IPS DF 4.7 (cell line): ENCODE data around the gene MEIKIN.

Experiments
- DNase-seq: peaks from one replicate; pipeline ENCODE4 v3.0.0-alpha.2; 2013; ENCODE audit warnings: low spot score; ENCODE audit errors: extremely low read depth

MEIKIN gene

GRCh38 chr5:131974016-131974415 is 28.6 kb upstream of the MEIKIN start:
- no peak for DNase-seq

- DNase-seq: no peak
Measured at GRCh38 chr5:131973089-131973712, 27.7 kb upstream of the MEIKIN start.

GRCh38 chr5:131968396-131968954 is 23.0 kb upstream of the MEIKIN start:
- no peak for DNase-seq

- no peak for DNase-seq
Measured at GRCh38 chr5:131966551-131966950, 21.1 kb upstream of the MEIKIN start.

GRCh38 chr5:131965826-131966415 is 20.5 kb upstream of the MEIKIN start:
- DNase-seq: no peak

GRCh38 chr5:131959906-131960305 is 14.4 kb upstream of the MEIKIN start:
- DNase-seq: no peak

- DNase-seq: no peak
Measured at GRCh38 chr5:131959136-131959535, 13.7 kb upstream of the MEIKIN start.

GRCh38 chr5:131957721-131958441 is 12.4 kb upstream of the MEIKIN start:
- DNase-seq: no peak

GRCh38 chr5:131953969-131954368 is 8.5 kb upstream of the MEIKIN start:
- no peak for DNase-seq

- no peak for DNase-seq
Measured at GRCh38 chr5:131952301-131952857, 6.9 kb upstream of the MEIKIN start.

GRCh38 chr5:131950706-131951105 is 5.2 kb upstream of the MEIKIN start:
- no peak for DNase-seq

- DNase-seq: no peak
Measured at GRCh38 chr5:131947445-131947844, 2.0 kb upstream of the MEIKIN start.

- no peak for DNase-seq
Measured at GRCh38 chr5:131944702-131945550, 537 bp downstream of the MEIKIN start.

- no peak for DNase-seq
Measured at GRCh38 chr5:131943916-131944315, 1.5 kb downstream of the MEIKIN start.

- DNase-seq: no peak
Measured at GRCh38 chr5:131942016-131942415, 3.4 kb downstream of the MEIKIN start.

- DNase-seq: no peak
Measured at GRCh38 chr5:131939690-131940345, 5.6 kb downstream of the MEIKIN start.

- peak; percentile 25 for DNase-seq
Measured at GRCh38 chr5:131932235-131932634, 13.2 kb downstream of the MEIKIN start.

GRCh38 chr5:131928957-131929356 is 16.5 kb downstream of the MEIKIN start:
- no peak for DNase-seq

GRCh38 chr5:131926168-131926567 is 19.3 kb downstream of the MEIKIN start:
- DNase-seq: no peak

- no peak for DNase-seq
Measured at GRCh38 chr5:131916481-131916880, 29.0 kb downstream of the MEIKIN start.

- no peak for DNase-seq
Measured at GRCh38 chr5:131914472-131914871, 31.0 kb downstream of the MEIKIN start.
